HG03135 (cell line): Measurements from ENCODE around the gene DPEP2NB.
"Not testable (repeated sequence)": the region's sequence is repeated elsewhere in the genome, so short reads cannot be mapped to it uniquely, and the experiment has no call there.

ENCODE experiments used
- ATAC-seq: cut with Tn5 transposase; IDR thresholded peaks from one replicate; pipeline ENCODE4 v1.9.1; 2021; ENCODE audit warnings: mild to moderate bottlenecking, moderate library complexity; ENCODE audit not compliant: unreplicated experiment

The DPEP2NB gene

DNA sequence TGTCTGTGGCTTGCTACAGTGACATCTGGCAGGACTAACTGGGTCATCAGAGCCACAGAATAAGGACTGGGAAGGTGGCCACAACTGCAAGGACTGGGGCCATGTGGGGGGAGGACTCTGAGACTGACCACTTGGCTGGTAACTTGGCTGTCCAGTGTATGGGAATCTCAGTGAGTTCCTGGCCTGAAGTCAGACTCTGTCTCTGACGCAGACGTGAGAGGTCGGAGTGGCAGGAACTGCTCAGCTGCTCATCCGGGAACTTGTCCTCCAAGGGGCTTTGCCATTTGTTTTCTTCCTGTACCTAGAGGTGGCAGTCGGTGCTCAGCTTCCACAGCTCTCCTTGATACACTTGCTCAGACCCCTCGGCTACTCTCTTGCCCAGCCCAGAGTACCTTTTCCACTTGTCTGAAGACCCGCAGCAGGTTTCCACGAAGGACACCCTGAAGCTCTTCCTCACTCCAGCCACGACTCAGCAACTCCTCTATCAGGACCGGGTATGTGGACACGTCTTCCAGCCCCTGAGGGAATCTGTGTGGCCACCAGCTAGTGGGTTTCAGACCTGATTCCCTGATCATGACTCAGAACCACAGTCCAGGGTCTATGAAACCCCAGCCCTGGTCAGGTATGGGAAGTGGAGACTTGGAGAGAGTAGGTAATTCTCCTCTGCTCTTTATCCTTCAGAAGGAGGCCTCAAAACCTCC lies 28.1 kb downstream of the DPEP2NB start:
- no peak for ATAC-seq

DNA sequence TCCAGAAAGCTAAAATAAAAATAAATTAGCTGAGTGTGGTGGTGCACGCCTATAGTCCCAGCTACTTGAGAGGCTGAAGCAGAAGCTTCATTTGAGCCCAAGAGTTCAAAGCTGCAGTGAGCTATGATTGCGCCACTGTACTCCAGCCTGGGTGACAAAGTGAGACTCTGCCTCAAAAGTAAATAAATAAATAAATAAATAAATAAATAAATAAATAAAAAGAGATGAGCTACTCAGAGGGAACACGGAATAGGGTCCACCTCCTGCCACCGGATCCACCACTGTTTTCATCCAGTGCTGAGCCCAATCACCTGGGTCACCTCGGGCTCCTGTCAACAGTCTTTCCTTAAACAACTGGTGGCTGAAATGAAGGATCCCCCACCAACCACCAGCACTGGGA lies 28.8 kb downstream of the DPEP2NB start:
- no peak for ATAC-seq

DNA sequence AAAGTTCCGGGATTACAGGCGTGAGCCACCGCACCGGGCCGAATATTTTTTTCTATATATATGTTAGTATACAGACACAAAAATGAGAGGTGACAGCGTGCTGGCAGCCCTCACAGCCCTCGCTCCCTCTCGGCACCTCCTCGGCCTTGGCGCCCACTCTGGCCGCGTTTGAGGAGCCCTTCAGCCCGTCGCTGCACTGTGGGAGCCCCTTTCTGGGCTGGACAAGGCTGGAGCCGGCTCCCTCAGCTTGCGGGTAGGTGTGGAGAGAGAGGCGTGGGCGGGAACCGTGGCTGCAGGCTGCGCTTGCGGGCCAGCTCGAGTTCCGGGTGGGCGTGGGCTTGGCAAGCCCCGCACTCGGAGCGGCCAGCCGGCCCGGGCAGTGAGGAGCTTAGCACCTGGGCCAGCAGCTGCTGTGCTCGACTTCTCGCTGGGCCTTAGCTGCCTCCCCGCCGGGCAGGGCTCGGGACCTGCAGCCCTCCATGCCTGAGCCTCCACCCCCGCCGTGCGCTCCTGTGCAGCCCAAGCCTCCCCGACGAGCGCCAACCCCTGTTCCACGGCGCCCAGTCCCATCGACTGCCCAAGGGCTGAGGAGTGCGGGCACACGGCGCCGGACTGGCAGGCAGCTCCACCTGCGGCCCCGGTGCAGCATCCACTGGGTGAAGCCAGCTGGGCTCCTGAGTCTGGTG lies 33.6 kb downstream of the DPEP2NB start:
- no peak for ATAC-seq

DNA sequence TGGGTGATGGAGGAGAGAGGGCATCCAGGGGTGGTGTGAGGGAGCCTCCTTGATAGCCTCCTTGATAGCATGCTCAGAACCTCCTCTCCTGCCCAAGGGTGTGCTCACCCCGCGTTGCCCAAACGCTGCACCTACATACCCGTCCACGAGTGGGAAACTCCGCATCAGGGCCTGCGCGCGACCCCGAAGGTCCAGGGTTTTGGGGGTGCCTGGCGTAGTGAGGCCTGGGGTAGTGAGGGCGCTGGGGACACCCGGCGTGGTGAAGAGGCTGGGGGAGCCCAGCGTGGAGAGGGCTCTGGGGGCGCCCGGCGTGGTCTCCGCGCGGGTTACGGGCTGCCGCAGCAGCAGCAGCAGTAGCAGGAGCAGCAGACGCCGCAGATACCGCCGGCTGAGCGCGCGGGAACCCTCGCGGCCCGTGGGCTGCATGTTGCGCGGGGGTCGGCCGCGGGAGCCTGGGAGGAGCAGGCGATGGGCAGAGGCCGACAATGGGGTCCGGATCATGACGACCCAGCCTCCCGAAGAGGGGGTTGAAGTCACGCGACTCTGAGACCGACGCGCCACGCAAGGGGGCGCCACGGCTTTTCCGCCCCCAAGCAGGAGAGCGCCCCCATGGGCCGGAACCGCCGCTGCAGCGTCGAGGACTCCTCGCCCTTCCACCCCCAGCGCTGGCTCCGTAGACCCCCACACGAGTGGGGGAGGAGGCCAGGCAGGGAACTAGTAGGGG lies 35.6 kb downstream of the DPEP2NB start, which contains the start of gene DPEP3:
DPEP3 (minus strand) TSS at position 545 of the 724 bp plus-strand sequence; CDS start at position 426, 119 bp downstream.
- ATAC-seq, result no peak

DNA sequence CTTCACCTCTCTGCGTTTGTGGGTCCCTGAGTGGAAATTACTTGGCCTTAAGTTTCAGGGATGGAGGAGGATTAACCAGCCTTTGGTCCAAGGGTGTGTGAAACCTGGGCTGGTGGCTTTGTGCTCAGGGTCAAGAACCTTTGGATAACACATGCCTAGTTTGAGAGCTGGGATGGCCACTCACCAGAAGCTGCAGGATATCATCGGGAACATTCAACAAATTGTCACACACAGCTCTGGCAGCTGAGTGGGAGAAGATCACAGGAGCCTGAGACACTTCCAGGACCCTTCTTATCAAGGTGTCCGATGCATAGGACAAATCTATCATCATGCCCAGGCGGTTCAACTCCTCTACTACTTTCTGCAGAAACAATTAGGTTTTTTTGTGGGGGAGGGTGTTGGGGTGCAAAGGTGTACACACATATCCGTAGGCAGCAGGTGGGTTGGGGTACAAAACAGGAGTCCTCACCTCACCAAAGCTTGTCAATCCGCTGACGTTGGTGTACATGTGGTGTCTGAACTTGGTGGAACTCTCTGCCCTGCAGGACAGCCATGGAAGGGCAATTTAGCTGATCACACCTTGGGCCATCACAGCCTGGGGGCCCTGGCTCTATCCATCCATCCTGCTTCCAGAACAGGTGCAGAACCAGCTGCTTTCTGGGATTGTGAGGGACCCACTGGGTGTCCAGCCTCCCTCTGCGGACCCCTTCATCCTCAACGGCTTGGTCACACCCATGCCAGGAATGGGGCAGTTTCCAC lies 38.1 kb downstream of the DPEP2NB start:
- ATAC-seq, result no peak

DNA sequence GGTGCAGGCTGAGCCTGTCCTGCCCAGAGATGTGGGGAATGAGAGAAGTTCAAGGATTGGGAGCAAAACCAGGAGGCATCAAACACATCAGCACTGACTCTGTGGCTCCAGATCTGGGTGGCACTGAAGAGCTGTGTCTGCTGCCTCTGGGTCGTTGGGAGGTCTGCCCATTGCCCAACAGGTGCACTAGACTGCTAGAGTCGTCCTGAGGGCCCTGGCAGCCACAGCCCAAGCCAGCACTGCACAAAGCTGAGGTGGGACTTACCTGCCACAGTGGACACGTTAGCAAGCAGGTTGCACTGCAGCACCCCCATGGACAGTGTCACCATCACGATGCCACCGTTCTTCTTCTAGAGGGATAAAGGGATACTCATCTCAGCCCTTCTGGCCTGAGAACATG lies 38.7 kb downstream of the DPEP2NB start:
- ATAC-seq, result no peak

DNA sequence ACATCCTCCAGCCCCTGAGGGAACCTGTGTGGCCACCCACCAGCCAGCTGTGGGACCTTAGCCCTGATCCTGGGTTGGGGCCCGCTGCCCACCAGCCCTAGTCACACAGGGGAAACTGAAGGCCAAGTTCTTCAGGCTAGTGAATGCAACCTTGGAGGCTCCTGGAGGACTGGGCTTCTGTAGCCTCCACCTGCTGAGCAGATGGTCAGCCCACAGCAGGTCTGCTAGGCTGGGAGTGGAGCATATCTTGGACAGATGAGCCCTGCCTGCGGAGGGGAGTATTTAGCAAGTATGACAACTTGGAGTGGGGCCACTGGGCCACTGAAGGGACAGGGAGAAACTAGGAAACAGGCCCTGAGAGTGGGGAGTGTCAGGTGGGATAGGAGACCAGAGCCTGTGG lies 39.5 kb downstream of the DPEP2NB start:
- ATAC-seq, result no peak

DNA sequence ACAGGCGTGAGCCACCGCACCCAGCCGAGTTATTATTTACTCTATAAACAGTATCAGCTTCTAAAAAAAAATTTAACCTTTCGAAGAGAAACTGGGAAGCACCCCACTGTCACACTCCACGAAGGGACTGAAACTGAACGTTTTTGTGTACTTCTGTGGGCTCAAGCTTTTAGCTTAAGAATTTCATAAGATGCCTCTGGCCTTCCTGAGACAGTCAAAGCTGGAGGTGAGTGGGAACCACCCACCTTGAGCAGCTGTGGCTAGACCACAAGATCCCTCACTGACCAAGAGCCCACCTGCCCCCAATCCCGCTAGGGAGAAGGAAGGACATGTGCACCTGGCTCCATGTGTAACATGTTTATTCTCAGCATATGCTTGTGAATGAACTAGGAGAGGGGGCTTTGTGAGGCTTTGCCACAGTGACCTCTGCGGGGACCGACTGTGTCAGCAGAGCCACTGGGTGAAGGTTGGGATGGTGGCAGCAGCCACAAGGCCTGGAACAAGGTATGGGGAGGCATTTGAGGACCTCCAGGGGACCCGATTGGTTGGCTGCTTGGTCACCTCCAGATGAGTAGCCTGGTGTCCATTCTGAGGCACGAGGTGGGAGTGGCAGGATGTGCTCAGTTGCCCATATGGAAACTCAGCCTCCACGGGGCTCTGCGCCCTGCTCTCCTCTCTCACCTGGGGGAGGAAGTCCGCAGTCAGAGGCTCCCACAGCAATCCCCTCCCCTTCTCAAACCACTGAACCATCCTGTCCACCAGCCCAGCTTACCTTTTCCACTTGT lies 40.2 kb downstream of the DPEP2NB start:
- ATAC-seq, result no peak

DNA sequence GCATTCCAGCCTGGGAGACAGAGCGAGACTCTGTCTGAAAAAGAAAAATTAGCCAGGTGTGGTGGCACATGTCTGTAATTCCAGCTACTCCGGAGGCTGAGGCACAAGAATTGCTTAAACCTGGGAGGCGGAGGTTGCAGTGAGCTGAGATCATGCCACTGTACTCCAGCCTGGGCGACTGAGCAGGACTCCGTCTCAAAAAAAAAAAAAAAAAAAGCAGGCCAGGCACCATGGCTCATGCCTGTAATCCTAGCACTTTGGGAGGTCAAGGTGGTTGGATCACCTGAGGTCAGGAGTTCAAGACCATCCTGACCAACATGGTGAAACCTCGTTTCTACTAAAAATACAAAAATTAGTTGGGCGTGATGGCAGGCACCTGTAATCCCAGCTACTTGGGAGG lies 43.4 kb downstream of the DPEP2NB start:
- not testable (repeated sequence) for ATAC-seq

DNA sequence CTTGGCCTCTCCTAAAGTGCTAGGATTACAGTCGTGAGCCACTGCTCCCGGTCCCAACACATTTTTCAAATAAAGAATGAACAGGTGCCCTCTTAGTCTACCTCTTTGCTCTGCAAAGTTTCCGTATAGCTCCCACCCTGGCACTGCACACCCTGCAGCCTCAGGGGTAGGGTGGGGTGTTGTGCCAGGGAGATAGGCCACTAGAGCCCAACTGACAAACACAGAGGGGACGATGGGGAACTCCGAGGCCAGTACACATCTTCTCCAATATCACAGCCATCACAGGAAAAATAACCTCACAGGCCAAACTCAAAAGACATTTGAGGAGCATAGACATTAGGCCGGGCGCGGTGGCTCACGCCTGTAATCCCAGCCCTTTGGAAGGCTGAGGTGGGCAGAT lies 44.6 kb downstream of the DPEP2NB start:
- no peak for ATAC-seq

DNA sequence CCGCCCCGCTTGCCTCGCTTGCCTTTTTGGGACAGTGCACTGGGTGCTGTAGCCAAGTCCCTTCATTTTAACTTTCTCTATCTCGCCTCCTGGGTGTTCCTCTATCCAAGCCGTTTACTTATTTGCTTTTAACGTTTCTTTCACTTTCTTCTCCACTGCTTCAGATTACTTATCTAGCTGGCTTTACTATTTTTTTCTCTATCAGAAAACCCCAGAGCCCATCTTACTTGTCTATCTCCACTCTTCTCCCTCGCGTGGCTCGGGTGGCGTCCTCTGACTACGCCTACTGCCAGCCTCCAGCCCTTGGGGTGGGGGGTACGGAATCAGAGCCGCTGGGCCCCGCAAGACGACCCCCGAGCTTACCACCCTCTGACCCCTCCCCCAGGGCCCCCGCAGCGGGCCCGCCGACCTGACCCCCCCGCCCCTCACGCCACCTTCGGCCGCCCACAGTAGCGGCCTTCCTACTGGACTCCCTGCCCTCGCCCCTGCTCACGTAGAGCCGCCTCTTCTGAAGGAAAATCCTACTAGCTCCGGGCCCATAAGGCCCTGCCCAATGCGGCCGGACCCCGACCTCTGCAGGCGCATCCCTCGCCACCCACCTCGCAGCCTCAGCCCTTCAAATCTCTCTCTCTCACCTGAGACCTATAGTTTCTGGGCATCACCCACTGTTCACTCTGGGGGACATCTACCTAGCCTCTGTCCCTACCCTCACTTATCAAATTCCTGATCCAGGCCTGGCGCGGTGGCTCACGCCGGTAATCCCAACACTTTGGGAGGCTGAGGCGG lies 46.3 kb downstream of the DPEP2NB start:
- ATAC-seq, result peak; percentile 26

DNA sequence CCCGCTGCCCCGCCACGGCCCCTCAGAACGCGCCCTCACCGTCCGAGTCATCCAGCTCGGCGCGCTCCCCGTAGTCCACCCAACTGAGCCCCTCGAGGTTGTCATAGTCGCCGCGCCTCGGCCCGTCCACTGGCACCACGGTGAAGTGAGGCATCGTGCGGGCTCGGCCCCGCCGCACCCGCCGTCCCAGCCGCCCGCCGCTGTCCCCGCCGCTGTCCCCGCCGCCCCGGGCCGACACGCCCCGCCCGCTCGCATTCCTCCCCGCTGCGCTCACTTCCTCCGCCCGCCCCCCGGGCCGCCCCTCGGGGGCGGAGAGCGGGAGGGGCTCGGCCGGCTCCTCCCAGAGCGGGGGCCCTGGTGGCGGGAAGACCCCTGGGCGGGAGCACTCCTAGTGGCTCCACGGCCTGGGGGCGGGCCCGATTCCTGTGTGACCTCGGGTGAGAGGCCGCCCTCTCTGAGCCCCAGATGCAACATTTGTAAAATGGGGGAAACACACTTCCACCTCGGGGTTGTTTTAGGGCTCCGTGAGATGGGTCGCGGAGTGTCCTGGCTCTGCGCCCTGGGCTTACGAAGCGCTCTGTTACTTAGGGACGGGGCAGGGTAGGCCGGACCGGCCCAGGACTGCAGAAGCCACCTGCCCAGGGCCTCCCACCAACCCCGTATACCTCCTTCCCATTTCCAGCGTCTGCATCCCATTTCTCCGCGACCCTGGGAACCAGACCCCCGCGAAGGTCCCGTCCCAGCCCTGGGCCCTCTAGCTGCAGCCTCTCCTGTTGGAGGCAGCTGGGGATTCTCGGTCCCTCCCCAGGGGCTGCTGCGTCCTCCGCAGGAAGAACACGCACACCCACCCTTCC lies 47.1 kb downstream of the DPEP2NB start, which contains the start of gene SLC12A4:
SLC12A4 (minus strand) TSS at position 238 of the 854 bp plus-strand sequence; CDS start at position 154, 84 bp downstream.
- ATAC-seq, result peak; percentile 79

DNA sequence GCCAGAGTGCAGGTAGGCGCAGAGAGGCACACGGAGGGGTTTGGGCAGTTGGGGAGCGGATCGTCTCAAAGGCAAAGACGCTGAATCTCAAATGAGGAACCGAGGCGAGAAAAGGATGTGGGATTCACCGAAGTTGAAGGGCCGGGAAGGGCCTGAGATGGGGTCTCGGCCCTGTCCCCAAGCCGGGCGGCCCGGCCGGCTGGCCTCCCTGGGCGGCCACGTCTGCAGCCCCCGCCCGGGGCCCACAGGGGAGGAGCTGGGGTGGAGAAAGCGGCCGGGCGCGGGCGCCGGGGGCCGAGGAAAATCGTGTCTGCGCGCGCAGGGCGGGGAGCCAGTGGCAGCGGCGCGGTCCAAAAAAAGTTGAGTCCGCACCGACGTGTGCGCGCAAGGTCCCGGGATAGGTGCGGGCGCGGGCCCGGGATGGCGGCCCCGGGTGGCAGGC lies 47.7 kb downstream of the DPEP2NB start:
- peak; percentile 18 for ATAC-seq

DNA sequence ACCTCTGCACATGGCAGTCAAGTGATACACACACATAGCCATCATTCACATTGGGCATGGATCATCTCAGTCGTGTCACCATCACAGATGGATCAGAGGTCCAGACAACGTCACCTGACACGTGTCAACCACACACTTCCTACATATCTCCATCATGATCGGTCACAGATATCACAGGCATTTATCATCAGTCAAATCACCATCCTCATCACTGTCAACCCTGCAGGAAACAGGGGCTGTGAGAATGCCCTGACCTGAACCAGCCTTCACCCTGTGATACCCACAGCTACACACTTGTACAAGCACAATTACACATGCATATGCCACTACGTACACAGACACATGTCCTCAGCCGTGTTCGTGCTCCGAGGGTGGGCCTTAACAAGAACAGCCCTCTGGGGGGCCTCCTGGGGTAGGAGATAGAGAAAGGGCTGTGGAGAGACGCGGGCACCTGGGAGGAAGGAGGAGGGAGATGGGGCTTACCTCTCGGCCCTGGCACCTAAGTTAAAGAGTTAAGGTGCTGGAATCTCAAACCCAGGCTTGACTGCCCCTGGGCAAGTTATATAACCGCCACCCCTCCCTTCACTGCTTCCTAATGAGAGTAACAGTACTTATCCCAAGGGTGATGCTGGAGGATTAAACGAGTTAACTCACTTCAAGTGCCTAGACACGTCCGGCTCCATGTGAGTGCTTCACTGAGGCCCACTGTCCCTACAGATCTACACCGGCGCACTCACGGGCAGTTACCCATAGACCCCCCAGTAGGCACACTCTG lies 48.3 kb downstream of the DPEP2NB start:
- no peak for ATAC-seq

DNA sequence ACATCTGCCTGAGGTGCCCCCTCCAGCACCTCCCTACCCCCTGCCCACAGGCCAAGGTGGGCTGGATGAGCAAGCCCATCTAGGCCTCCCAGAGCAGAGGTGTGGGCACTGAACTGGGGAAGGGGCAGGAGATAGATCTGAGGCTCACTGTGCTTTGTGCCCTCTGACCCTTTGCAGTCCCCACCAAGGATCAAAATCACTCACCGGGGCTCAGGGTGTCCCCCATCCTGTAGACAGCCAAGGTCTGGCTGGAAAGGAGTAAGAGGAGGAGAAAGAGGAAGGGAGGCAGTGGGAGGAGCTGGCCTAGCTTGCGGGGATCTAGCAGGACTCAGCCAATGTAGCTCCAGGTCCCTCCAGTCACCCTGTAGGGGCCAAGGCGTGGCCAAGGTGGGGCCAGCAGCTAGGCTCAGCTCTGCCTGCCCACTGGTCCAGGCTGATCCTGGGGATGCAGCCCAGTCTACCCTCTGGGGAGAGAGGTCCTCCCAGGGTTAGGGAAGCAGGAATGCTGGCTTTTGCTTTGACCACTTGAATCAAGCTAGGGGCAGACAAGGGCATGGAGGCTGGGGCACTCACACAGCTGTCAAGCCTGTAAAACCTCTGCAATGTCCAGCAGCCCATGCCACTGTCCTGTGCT lies 49.0 kb downstream of the DPEP2NB start:
- ATAC-seq, result no peak

DNA sequence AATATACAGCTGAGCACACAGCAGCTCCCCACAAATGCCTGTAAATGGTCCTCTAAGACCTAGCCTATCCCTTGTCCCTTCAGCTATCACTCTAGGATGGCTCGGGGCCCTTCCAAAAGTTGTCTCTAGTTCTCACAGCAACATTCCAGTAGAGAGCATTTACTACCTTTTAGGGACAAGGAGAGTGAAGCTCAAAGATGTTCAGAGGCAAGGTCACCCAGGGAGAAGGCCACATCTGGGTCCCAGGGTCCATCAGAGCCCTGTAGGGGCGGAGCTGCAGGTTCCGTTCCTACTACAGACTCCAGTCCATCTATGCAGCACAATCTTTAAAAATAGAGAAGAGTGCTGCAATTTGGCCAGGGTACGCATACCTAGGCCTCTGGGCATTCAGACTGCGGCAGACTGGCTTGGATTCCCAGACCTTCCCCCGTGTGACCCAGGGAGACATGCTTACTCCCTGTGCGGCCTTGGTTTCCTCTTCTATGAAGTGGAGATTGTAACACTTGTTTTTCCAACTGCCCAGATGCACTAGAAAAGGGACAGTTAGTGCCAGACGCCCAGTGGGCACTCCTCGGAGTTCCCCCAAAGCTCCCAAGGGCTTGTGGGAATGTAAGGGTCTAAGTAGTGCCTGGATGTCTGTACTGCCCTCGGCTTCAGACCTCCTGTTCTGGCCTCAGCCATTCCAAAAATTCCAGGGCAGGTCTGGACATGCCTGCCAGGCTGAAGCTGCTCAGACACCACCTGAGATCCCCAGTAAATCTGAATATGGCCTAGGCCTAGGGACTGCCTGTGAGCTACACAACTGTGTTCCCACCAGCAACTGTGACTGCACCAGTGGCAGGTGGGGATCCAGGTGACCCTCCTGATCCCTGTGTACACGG lies 49.8 kb downstream of the DPEP2NB start:
- no peak for ATAC-seq
